Keratinocyte (primary cell): ENCODE data around the gene COL25A1. TPM values are rescaled to one million over a fixed set of nuclear protein-coding genes. Genes with fewer than 3 reads are reported as not detected.
"Not testable (repeated sequence)": the region's sequence is repeated elsewhere in the genome, so short reads cannot be mapped to it uniquely, and the experiment has no call there.

ENCODE experiments used
- DNase-seq: peaks from one replicate; pipeline ENCODE4 v3.0.0-alpha.2; 2011; ENCODE audit warnings: low read depth, missing footprints, low spot score
- FAIRE-seq: peaks from 2 replicates; lab custom pipeline; 2011; peaks lifted over from hg19 to GRCh38; lab: Jason Lieb, UNC
- H2AFZ ChIP-seq: 2 replicates; pipeline ENCODE4 v1.6.0; 2012; ENCODE audit warnings: low read length, control low read depth, inconsistent platforms; ENCODE audit not compliant: control insufficient read depth
- H3K27ac ChIP-seq: 2 replicates; pipeline ENCODE4 v1.5.1; 2011; ENCODE audit warnings: low read length; ENCODE audit not compliant: control insufficient read depth, insufficient read depth
- H3K27me3 ChIP-seq: 3 replicates; pipeline ENCODE4 v1.6.0; 2011; ENCODE audit warnings: low read length; ENCODE audit not compliant: control insufficient read depth, insufficient read depth; ENCODE audit errors: extremely low read depth
- H3K36me3 ChIP-seq, 2 experiments: 2 replicates in 1 of 2; 3 replicates in 1 of 2; pipeline ENCODE4 v1.5.1; 2011; ENCODE audit warnings: low read length in 2 of 2, mild to moderate bottlenecking in 1 of 2; ENCODE audit not compliant: control insufficient read depth in 2 of 2, insufficient read depth in 2 of 2; ENCODE audit errors: extremely low read depth in 1 of 2
- H3K4me1 ChIP-seq: 3 replicates; pipeline ENCODE4 v1.5.1; 2011; ENCODE audit warnings: low read length; ENCODE audit not compliant: control insufficient read depth, insufficient read depth; ENCODE audit errors: extremely low read depth
- H3K4me2 ChIP-seq: 3 replicates; pipeline ENCODE4 v1.6.0; 2011; ENCODE audit warnings: low read depth, low read length; ENCODE audit not compliant: control insufficient read depth, insufficient read depth; ENCODE audit errors: extremely low read depth
- H3K4me3 ChIP-seq, 3 experiments: fragments of 200-600 bp in 1 of 3; sonication (generic) in 1 of 3; 2 replicates in 2 of 3; 3 replicates in 1 of 3; pipeline ENCODE4 v1.5.1; 2011 to 2016; ENCODE audit warnings: low read length in 3 of 3, mild to moderate bottlenecking in 3 of 3, control low read depth in 2 of 3, inconsistent platforms in 1 of 3, low read depth in 1 of 3, mixed read lengths in 1 of 3, mixed run types in 1 of 3, moderate library complexity in 1 of 3; ENCODE audit not compliant: control insufficient read depth in 2 of 3, insufficient read depth in 2 of 3; ENCODE audit errors: extremely low read depth in 1 of 3
- H3K79me2 ChIP-seq: 2 replicates; pipeline ENCODE4 v1.6.0; 2012; ENCODE audit warnings: low read length; ENCODE audit not compliant: control insufficient read depth, insufficient read depth
- H3K9ac ChIP-seq: 3 replicates; pipeline ENCODE4 v1.6.0; 2011; ENCODE audit warnings: low read length; ENCODE audit not compliant: control insufficient read depth, insufficient read depth; ENCODE audit errors: extremely low read depth
- H3K9me1 ChIP-seq: 3 replicates; pipeline ENCODE4 v1.6.0; 2011; ENCODE audit warnings: low read length; ENCODE audit not compliant: control insufficient read depth, insufficient read depth; ENCODE audit errors: extremely low read depth
- H3K9me3 ChIP-seq: 2 replicates; pipeline ENCODE4 v1.5.1; 2012; ENCODE audit warnings: low read depth, low read length; ENCODE audit not compliant: control insufficient read depth
- H4K20me1 ChIP-seq: 3 replicates; pipeline ENCODE4 v1.6.0; 2011; ENCODE audit warnings: low read length; ENCODE audit not compliant: control insufficient read depth, insufficient read depth; ENCODE audit errors: extremely low read depth
- CTCF ChIP-seq, 3 experiments: IDR thresholded peaks in 1 of 3; conservative IDR thresholded peaks in 1 of 3; optimal IDR thresholded peaks in 1 of 3; 2 replicates in 2 of 3; 3 replicates in 1 of 3; pipeline versions ENCODE3 to v1.5.1; 2011; ENCODE audit warnings: low read length in 3 of 3, mild to moderate bottlenecking in 3 of 3, moderate library complexity in 2 of 3, control low read depth in 1 of 3, inconsistent platforms in 1 of 3; ENCODE audit not compliant: insufficient read depth in 2 of 3; ENCODE audit errors: extremely low read depth in 1 of 3
- EZH2 ChIP-seq: IDR thresholded peaks from one replicate; pipeline ENCODE4 v1.6.1; 2012; ENCODE audit warnings: inconsistent platforms, mild to moderate bottlenecking, low read length, moderate library complexity
- dilution Hi-C: fragments of 300-500 bp; cut with MboI; formaldehyde crosslinking; loops from one replicate; pipeline ENCODE4 v1.7.0; 2020; ENCODE audit warnings: low sequenced_read_pairs; ENCODE audit not compliant: extremely low pct_ligation_motif_present
- polyA plus RNA-seq, 5 experiments: library from polyadenylated mRNA; depleted of rRNA in 3 of 5; stranded (reverse) in 3 of 5; stranded (forward) in 1 of 5; unstranded in 1 of 5; fragments of >200 nt; gene quantifications; 1 replicate in 1 of 5; 2 replicates in 3 of 5; 3 replicates in 1 of 5; pipeline versions ENCODE4 v1.2.1 to v1.2.3, GENCODE V29; 2011 to 2012; ENCODE audit warnings: missing spikeins in 2 of 5, low read depth in 1 of 5, low replicate concordance in 1 of 5

The COL25A1 gene
- polyA plus RNA-seq, 1 donor (not counting 4 experiments of a cell fraction or from before 2014, with no cell fraction given), result not detected

- Histone ChIP-seq H3K79me2 (no peaks in the 10 kb centered on the region), H3K27me3 (peaks cover 9% of the 10 kb centered on the region), H3K9me1 (no peaks in the 10 kb centered on the region), H3K4me1 (no peaks in the 10 kb centered on the region), H3K27ac (no peak overlapping the region), H3K4me3 (no peak overlapping the region), H3K9me3 (no peaks in the 10 kb centered on the region), H3K4me2 (no peak overlapping the region), H2AFZ (no peak overlapping the region), H3K9ac (no peak overlapping the region), H4K20me1 (no peaks in the 10 kb centered on the region), H3K36me3 (no peaks in the 10 kb centered on the region)
- FAIRE-seq, result no peak
- no peak for TF ChIP-seq EZH2
- TF ChIP-seq CTCF (optimal IDR thresholded peaks at IDR 0.05 in 1 of 3, IDR thresholded peaks at IDR 0.05 in 1 of 3, conservative IDR thresholded peaks at IDR 0.05 in 1 of 3; ENCODE audit: extremely low read depth in 1 of 3, insufficient read depth in 2 of 3, low read length in 3 of 3), result no peak
- no peak for DNase-seq
- dilution Hi-C loops, result no loop called here
Measured at GRCh38 chr4:109113521-109113920, 188.9 kb downstream of the COL25A1 start.

- Histone ChIP-seq H3K27me3 (peaks cover 5% of the 10 kb centered on the region), H4K20me1 (no peaks in the 10 kb centered on the region), H3K4me2 (no peak overlapping the region), H3K9ac (no peak overlapping the region), H3K4me1 (no peaks in the 10 kb centered on the region), H3K9me3 (no peaks in the 10 kb centered on the region), H3K79me2 (no peaks in the 10 kb centered on the region), H3K9me1 (no peaks in the 10 kb centered on the region), H3K4me3 (no peak overlapping the region), H3K36me3 (no peaks in the 10 kb centered on the region), H2AFZ (no peak overlapping the region), H3K27ac (no peak overlapping the region)
- dilution Hi-C loops, result no loop called here
- DNase-seq, result no peak
- TF ChIP-seq CTCF (optimal IDR thresholded peaks at IDR 0.05 in 1 of 3, IDR thresholded peaks at IDR 0.05 in 1 of 3, conservative IDR thresholded peaks at IDR 0.05 in 1 of 3; ENCODE audit: extremely low read depth in 1 of 3, insufficient read depth in 2 of 3, low read length in 3 of 3) (no peak), EZH2 (no peak)
- FAIRE-seq, result no peak
Measured at GRCh38 chr4:109111031-109111430, 191.4 kb downstream of the COL25A1 start.

GRCh38 chr4:109108215-109108614, 194.2 kb downstream of the COL25A1 start:
- DNase-seq, H3K4me3 ChIP-seq, FAIRE-seq, dilution Hi-C loops, H4K20me1 ChIP-seq, H3K9ac ChIP-seq, H3K4me2 ChIP-seq, H3K9me1 ChIP-seq, H3K36me3 ChIP-seq, H3K27me3 ChIP-seq, H3K4me1 ChIP-seq, H3K79me2 ChIP-seq, H3K9me3 ChIP-seq, H2AFZ ChIP-seq, H3K27ac ChIP-seq: not testable (repeated sequence)
